Osteocyte (in vitro differentiated cells): ENCODE measurements around the gene CAST. TPM values are rescaled to one million over a fixed set of nuclear protein-coding genes. Genes with fewer than 3 reads are reported as not detected.
A peak's percentile ranks its signal among the peaks of the same experiment; 100 is the strongest.

ENCODE experiments used
- DNase-seq: peaks from one replicate; pipeline ENCODE4 v3.0.0; 2021; ENCODE audit warnings: mixed read lengths; ENCODE audit not compliant: unreplicated experiment; ENCODE audit errors: extremely low spot score
- H3K27ac Mint-ChIP-seq: one replicate; pipeline ENCODE4 v1.8.0; 2021; ENCODE audit warnings: mild to moderate bottlenecking, mixed read lengths; ENCODE audit not compliant: unreplicated experiment
- H3K27me3 Mint-ChIP-seq: one replicate; pipeline ENCODE4 v1.8.0; 2021; ENCODE audit warnings: mixed read lengths; ENCODE audit not compliant: unreplicated experiment
- H3K36me3 Mint-ChIP-seq: one replicate; pipeline ENCODE4 v1.8.0; 2021; ENCODE audit warnings: mixed read lengths; ENCODE audit not compliant: unreplicated experiment
- H3K4me1 Mint-ChIP-seq: one replicate; pipeline ENCODE4 v1.8.0; 2021; ENCODE audit warnings: mixed read lengths; ENCODE audit not compliant: unreplicated experiment
- H3K4me3 Mint-ChIP-seq: one replicate; pipeline ENCODE4 v1.8.0; 2021; ENCODE audit warnings: mild to moderate bottlenecking, moderate library complexity, mixed read lengths; ENCODE audit not compliant: unreplicated experiment
- H3K9me3 Mint-ChIP-seq: one replicate; pipeline ENCODE4 v1.8.0; 2021; ENCODE audit warnings: mixed read lengths; ENCODE audit not compliant: unreplicated experiment
- total RNA-seq: library from RNA; stranded (reverse); gene quantifications from 2 replicates; pipeline ENCODE4 v1.2.1, GENCODE V29; 2021
- TF ChIP-seq, protein P1 (sequence below): fragments of 200-600 bp; sonication (generic); IDR thresholded peaks from 2 replicates; pipeline ENCODE4 v1.5.0; 2021; ENCODE audit warnings: antibody characterized with exemption, mild to moderate bottlenecking, moderate library complexity

The CAST gene
- total RNA-seq, 1 donor from 2014 or later, result 144 TPM

DNA sequence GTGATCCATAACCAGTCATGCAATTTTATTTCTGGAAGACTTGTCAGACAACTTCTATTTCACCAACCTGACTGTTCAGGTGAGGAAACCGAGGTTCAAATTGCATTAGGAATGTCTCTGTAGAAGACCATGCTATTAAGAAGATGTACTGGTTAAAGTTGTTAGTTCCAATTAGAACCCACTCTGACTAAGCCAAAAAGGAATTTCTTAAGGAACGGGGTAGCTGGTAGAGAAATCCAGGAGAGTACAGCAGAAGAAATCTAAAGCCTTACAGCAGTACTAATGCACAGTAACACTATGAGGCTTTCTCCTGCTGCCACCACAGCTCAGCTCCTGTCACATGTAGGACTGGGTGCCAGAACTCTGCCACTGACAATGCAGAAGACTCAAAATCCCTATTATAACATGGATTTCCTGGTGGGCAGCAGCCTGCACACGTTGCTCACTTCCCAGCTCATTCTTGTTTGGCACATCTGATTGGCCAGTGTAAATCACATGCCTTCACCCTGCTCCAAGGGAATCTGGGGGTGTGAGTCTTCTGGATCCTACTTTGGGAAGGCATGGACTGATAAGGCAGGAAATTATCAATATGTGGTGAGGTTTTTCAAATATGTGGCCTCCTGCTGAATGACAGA, 37.1 kb downstream of the CAST start:
- H3K27me3 Mint-ChIP-seq, result no peaks in the 10 kb centered on the region
- TF ChIP-seq, protein P1, sequence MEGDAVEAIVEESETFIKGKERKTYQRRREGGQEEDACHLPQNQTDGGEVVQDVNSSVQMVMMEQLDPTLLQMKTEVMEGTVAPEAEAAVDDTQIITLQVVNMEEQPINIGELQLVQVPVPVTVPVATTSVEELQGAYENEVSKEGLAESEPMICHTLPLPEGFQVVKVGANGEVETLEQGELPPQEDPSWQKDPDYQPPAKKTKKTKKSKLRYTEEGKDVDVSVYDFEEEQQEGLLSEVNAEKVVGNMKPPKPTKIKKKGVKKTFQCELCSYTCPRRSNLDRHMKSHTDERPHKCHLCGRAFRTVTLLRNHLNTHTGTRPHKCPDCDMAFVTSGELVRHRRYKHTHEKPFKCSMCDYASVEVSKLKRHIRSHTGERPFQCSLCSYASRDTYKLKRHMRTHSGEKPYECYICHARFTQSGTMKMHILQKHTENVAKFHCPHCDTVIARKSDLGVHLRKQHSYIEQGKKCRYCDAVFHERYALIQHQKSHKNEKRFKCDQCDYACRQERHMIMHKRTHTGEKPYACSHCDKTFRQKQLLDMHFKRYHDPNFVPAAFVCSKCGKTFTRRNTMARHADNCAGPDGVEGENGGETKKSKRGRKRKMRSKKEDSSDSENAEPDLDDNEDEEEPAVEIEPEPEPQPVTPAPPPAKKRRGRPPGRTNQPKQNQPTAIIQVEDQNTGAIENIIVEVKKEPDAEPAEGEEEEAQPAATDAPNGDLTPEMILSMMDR, result no peak
- H3K4me1 Mint-ChIP-seq, result peaks cover 14% of the 10 kb centered on the region
- no peak for DNase-seq
- H3K36me3 Mint-ChIP-seq, result peaks cover 8% of the 10 kb centered on the region
- H3K27ac Mint-ChIP-seq, result no peak overlapping the region
- no peaks in the 10 kb centered on the region for H3K9me3 Mint-ChIP-seq
- no peak overlapping the region for H3K4me3 Mint-ChIP-seq

GRCh38 chr5:96702503-96703383, 40.6 kb downstream of the CAST start:
- peak overlapping the region; percentile 92 for H3K4me3 Mint-ChIP-seq
- H3K27ac Mint-ChIP-seq, result peak overlapping the region; percentile 95
- no peaks in the 10 kb centered on the region for H3K9me3 Mint-ChIP-seq
- no peaks in the 10 kb centered on the region for H3K27me3 Mint-ChIP-seq
- H3K36me3 Mint-ChIP-seq, result peaks cover 2% of the 10 kb centered on the region
- TF ChIP-seq, protein P1, result no peak
- peaks cover 20% of the 10 kb centered on the region for H3K4me1 Mint-ChIP-seq
- DNase-seq, result peak; percentile 97

GRCh38 chr5:96703384-96703920, 41.3 kb downstream of the CAST start:
- H3K36me3 Mint-ChIP-seq, result no peaks in the 10 kb centered on the region
- H3K9me3 Mint-ChIP-seq, result no peaks in the 10 kb centered on the region
- H3K4me1 Mint-ChIP-seq, result peaks cover 23% of the 10 kb centered on the region
- peak overlapping the region; percentile 95 for H3K27ac Mint-ChIP-seq
- TF ChIP-seq, protein P1, result no peak
- no peak for DNase-seq
- H3K27me3 Mint-ChIP-seq, result no peaks in the 10 kb centered on the region
- peak overlapping the region; percentile 92 for H3K4me3 Mint-ChIP-seq

DNA sequence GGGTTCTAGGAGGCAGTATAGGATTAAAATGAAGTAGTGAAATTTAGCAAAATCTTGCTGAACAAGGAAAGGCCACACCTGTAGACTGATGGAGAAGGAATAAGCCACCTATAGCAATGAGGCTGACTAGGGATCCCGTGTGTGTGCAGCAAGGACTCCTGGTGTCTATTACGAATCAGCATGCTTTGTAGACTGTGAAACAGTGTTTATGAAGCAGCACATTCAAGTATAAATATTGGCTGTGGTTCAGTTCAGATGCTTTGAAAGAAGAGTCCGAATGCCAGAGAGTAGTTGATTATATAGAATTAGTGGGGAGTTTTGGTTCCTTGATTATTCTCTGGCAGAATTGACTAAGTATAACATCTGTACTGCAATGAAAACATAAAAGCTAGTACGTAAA, 41.8 kb downstream of the CAST start:
- Mint-ChIP-seq H3K27ac (peak overlapping the region; percentile 95), H3K9me3 (no peaks in the 10 kb centered on the region), H3K4me1 (peaks cover 27% of the 10 kb centered on the region), H3K36me3 (no peaks in the 10 kb centered on the region), H3K27me3 (no peaks in the 10 kb centered on the region), H3K4me3 (peak overlapping the region; percentile 92)
- no peak for DNase-seq
- TF ChIP-seq, protein P1, result no peak
